Coronary artery (tissue), 2 donors: ENCODE data around the gene DOCK6.
A peak's percentile ranks its signal among the peaks of the same experiment; 100 is the strongest.

ENCODE experiments used
- DNase-seq: peaks from one replicate; pipeline ENCODE4 v3.0.0-alpha.2; 2017; ENCODE audit warnings: low spot score
- H3K27ac ChIP-seq, 2 donors: fragments of 200-600 bp; sonication (generic); one replicate each; pipeline ENCODE4 v1.5.1; 2016 to 2019
- H3K4me3 ChIP-seq: fragments of 200-600 bp; sonication (generic); 2 replicates; pipeline ENCODE4 v1.5.1; 2016; ENCODE audit warnings: mild to moderate bottlenecking, moderate library complexity
- CTCF ChIP-seq: fragments of 200-600 bp; sonication (generic); IDR thresholded peaks from one replicate; pipeline ENCODE4 v1.5.1; 2019; ENCODE audit warnings: antibody characterized with exemption

Gene DOCK6

GRCh38 chr19:11256189-11256588 is 6.1 kb downstream of the DOCK6 start:
- Histone ChIP-seq H3K27ac (no peak overlapping the region), H3K4me3 (no peak overlapping the region)
- no peak for TF ChIP-seq CTCF
- DNase-seq, result no peak

GRCh38 chr19:11254666-11255065 is 7.7 kb downstream of the DOCK6 start:
- DNase-seq, result no peak
- Histone ChIP-seq H3K27ac (no peak overlapping the region), H3K4me3 (no peak overlapping the region)
- no peak for TF ChIP-seq CTCF

- DNase-seq, result no peak
- no peak for TF ChIP-seq CTCF
- H3K27ac ChIP-seq, result peak overlapping the region in 1 of 2 donors; percentile 67
- no peak overlapping the region for H3K4me3 ChIP-seq
Observed at GRCh38 chr19:11252665-11253355, 9.5 kb downstream of the DOCK6 start.

- DNase-seq, result no peak
- TF ChIP-seq CTCF, result no peak
- Histone ChIP-seq H3K27ac (no peak overlapping the region), H3K4me3 (no peak overlapping the region)
Observed at GRCh38 chr19:11251650-11252314, 10.5 kb downstream of the DOCK6 start.

GRCh38 chr19:11251217-11251616 is 11.1 kb downstream of the DOCK6 start:
- no peak for DNase-seq
- no peak overlapping the region for H3K27ac ChIP-seq
- H3K4me3 ChIP-seq, result no peak overlapping the region
- no peak for TF ChIP-seq CTCF

GRCh38 chr19:11248852-11249251 is 13.5 kb downstream of the DOCK6 start:
- Histone ChIP-seq H3K4me3 (no peak overlapping the region), H3K27ac (no peak overlapping the region)
- no peak for DNase-seq
- no peak for TF ChIP-seq CTCF

GRCh38 chr19:11247934-11248333 is 14.4 kb downstream of the DOCK6 start:
- no peak overlapping the region for H3K4me3 ChIP-seq
- no peak for DNase-seq
- H3K27ac ChIP-seq, result peak overlapping the region in 1 of 2 donors; percentile 76
- no peak for TF ChIP-seq CTCF
